ENCODE measurements around the gene EPB41L1. TPM values are rescaled to one million over a fixed set of nuclear protein-coding genes. Genes with fewer than 3 reads are reported as not detected.

Gene EPB41L1
- total RNA-seq, 2 experiments from 2014 or later: 1.0 to 2.2 TPM

GRCh38 chr20:36207602-36208001 lies 53.1 kb downstream of the EPB41L1 start:
- Mint-ChIP-seq H3K27ac (no peak overlapping the region), H3K9me3 (no peaks in the 10 kb centered on the region), H3K4me1 (ENCODE audit: low read depth) (no peaks in the 10 kb centered on the region), H3K36me3 (ENCODE audit: low read depth) (no peaks in the 10 kb centered on the region), H3K27me3 (no peaks in the 10 kb centered on the region), H3K4me3 (no peak overlapping the region)
- no peak for ATAC-seq
- intact Hi-C loops (cut with micrococcal nuclease): no loop called here
- TF ChIP-seq CTCF (IDR thresholded peaks at IDR 0.05): no peak
- ChIA-PET POLR2A (no interaction called here), CTCF (interaction anchor here (2.1 kb wide), 1 partner anchor 232 kb away, joined by 6 read pairs; no protein-coding TSS in a partner anchor)
- no peak for DNase-seq

- POLR2A ChIA-PET: no interaction called here
- TF ChIP-seq CTCF (IDR thresholded peaks at IDR 0.05): no peak
- intact Hi-C loops (cut with micrococcal nuclease): no loop called here
- Mint-ChIP-seq H3K27me3 (no peaks in the 10 kb centered on the region), H3K4me1 (ENCODE audit: low read depth) (no peaks in the 10 kb centered on the region), H3K27ac (no peak overlapping the region), H3K9me3 (no peaks in the 10 kb centered on the region), H3K36me3 (ENCODE audit: low read depth) (no peaks in the 10 kb centered on the region), H3K4me3 (no peak overlapping the region)
- no peak for DNase-seq
- no peak for ATAC-seq
- CTCF ChIA-PET: no interaction called here
These were observed 53.7 kb downstream of the EPB41L1 start for GRCh38 chr20:36208257-36208656.

- H3K4me3 Mint-ChIP-seq: no peak overlapping the region
- no peaks in the 10 kb centered on the region for H3K27me3 Mint-ChIP-seq
- H3K4me1 Mint-ChIP-seq (ENCODE audit: low read depth): no peaks in the 10 kb centered on the region
- H3K9me3 Mint-ChIP-seq: no peaks in the 10 kb centered on the region
- H3K36me3 Mint-ChIP-seq (ENCODE audit: low read depth): no peaks in the 10 kb centered on the region
- H3K27ac Mint-ChIP-seq: no peak overlapping the region
- TF ChIP-seq CTCF (IDR thresholded peaks at IDR 0.05): no peak
- intact Hi-C loops (cut with micrococcal nuclease): no loop called here
- ChIA-PET POLR2A (no interaction called here), CTCF (interaction anchor here (2.4 to 4.6 kb wide), 3 partner anchors 11 to 229 kb away, joined by 9 to 18 read pairs (median 14); no protein-coding TSS in a partner anchor)
- no peak for DNase-seq
- ATAC-seq: no peak
These were observed 56.0 kb downstream of the EPB41L1 start for GRCh38 chr20:36210436-36211021.

GRCh38 chr20:36213362-36213761 lies 58.8 kb downstream of the EPB41L1 start:
- CTCF ChIA-PET: interaction anchor here (1.0 to 4.6 kb wide), 5 partner anchors 10 to 226 kb away, joined by 3 to 18 read pairs (median 7); no protein-coding TSS in a partner anchor
- intact Hi-C loops (cut with micrococcal nuclease): no loop called here

More at GRCh38 chr20:36213362-36213761, 58.8 kb downstream of the EPB41L1 start:
- no peak for ATAC-seq
- POLR2A ChIA-PET: interaction anchor here (1.3 kb wide), 1 partner anchor 226 kb away, joined by 4 read pairs; no protein-coding TSS in a partner anchor
- Mint-ChIP-seq H3K9me3 (no peaks in the 10 kb centered on the region), H3K27ac (no peak overlapping the region), H3K27me3 (no peaks in the 10 kb centered on the region), H3K36me3 (ENCODE audit: low read depth) (no peaks in the 10 kb centered on the region), H3K4me3 (no peak overlapping the region), H3K4me1 (ENCODE audit: low read depth) (no peaks in the 10 kb centered on the region)
- DNase-seq: no peak
- no peak for TF ChIP-seq CTCF (IDR thresholded peaks at IDR 0.05)
